Measurements from ENCODE around the gene ZFP37.

ZFP37 gene

GRCh38 chr9:112997236-112997941, 59.1 kb downstream of the ZFP37 start:
- intact Hi-C loops (cut with DNase I) = no loop called here
- no peak for DNase-seq

All from posterior cingulate gyrus (tissue), 11 donors.